ENCODE measurements around the gene LMTK3.

DNA sequence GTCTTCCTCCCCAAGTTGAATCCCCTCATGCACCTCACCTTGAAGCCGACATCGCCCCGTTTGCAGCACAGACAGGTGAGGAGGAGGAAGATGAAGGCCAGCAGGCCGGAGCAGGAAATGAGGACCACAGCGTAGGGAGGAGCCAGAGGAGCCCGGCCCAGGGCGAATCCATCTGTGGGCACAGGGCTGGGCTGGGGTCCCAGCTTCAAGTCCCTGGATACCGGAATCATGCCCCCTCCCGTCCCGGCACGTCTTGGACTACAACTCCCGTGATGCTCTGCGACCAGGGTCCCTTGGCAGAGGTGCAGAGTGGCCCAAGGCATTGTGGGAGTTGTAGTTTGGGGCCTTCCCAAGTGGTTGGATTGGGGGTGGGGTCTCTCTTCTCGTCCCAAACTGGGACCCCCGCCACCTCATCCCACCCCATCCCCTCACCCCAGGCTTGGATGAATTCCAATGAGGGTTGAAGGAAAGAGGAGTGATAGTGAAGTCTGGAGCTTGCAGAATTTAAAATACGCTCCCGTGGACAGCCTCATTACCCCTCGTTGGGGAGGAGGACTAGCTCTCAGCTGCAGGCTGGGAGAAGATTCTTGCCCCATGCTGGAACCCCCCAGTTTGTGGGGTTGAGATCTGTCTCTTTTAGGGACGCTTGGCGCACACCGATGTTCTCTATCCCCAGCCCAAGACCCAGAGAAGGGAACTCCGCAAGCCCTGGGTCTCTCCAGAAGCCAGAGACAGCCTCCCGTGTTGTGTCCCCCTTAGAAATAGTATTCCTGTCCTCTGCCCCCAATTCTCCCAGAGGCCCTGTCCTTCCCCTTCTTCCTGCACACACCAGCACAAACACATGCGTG, 990 bp downstream of the LMTK3 start:
- TF ChIP-seq, protein P1, sequence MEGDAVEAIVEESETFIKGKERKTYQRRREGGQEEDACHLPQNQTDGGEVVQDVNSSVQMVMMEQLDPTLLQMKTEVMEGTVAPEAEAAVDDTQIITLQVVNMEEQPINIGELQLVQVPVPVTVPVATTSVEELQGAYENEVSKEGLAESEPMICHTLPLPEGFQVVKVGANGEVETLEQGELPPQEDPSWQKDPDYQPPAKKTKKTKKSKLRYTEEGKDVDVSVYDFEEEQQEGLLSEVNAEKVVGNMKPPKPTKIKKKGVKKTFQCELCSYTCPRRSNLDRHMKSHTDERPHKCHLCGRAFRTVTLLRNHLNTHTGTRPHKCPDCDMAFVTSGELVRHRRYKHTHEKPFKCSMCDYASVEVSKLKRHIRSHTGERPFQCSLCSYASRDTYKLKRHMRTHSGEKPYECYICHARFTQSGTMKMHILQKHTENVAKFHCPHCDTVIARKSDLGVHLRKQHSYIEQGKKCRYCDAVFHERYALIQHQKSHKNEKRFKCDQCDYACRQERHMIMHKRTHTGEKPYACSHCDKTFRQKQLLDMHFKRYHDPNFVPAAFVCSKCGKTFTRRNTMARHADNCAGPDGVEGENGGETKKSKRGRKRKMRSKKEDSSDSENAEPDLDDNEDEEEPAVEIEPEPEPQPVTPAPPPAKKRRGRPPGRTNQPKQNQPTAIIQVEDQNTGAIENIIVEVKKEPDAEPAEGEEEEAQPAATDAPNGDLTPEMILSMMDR (IDR thresholded peaks at IDR 0.05): no peak
- TF ChIP-seq POLR2AphosphoS5 (IDR thresholded peaks at IDR 0.05; ENCODE audit: low read depth, low read length) (no peak), SIN3A (IDR thresholded peaks at IDR 0.05; ENCODE audit: borderline replicate concordance, insufficient read depth, low read depth, low read length) (no peak), TCF7L2 (IDR thresholded peaks at IDR 0.05; ENCODE audit: low read depth, low read length) (no peak)
- TF ChIP-seq, protein P2, sequence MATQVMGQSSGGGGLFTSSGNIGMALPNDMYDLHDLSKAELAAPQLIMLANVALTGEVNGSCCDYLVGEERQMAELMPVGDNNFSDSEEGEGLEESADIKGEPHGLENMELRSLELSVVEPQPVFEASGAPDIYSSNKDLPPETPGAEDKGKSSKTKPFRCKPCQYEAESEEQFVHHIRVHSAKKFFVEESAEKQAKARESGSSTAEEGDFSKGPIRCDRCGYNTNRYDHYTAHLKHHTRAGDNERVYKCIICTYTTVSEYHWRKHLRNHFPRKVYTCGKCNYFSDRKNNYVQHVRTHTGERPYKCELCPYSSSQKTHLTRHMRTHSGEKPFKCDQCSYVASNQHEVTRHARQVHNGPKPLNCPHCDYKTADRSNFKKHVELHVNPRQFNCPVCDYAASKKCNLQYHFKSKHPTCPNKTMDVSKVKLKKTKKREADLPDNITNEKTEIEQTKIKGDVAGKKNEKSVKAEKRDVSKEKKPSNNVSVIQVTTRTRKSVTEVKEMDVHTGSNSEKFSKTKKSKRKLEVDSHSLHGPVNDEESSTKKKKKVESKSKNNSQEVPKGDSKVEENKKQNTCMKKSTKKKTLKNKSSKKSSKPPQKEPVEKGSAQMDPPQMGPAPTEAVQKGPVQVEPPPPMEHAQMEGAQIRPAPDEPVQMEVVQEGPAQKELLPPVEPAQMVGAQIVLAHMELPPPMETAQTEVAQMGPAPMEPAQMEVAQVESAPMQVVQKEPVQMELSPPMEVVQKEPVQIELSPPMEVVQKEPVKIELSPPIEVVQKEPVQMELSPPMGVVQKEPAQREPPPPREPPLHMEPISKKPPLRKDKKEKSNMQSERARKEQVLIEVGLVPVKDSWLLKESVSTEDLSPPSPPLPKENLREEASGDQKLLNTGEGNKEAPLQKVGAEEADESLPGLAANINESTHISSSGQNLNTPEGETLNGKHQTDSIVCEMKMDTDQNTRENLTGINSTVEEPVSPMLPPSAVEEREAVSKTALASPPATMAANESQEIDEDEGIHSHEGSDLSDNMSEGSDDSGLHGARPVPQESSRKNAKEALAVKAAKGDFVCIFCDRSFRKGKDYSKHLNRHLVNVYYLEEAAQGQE (IDR thresholded peaks at IDR 0.05; ENCODE audit: insufficient read depth in 1 of 2, low read depth in 2 of 2, low read length in 1 of 2): no peak
